LNCAP (cell line): Measurements from ENCODE around the gene OR6K2.

Source experiments
- TF ChIP-seq, protein P1 (sequence below): fragments of 450-650 bp; IDR thresholded peaks from 2 replicates; pipeline ENCODE4 v1.5.1; 2017; ENCODE audit warnings: mild to moderate bottlenecking

OR6K2 gene

DNA sequence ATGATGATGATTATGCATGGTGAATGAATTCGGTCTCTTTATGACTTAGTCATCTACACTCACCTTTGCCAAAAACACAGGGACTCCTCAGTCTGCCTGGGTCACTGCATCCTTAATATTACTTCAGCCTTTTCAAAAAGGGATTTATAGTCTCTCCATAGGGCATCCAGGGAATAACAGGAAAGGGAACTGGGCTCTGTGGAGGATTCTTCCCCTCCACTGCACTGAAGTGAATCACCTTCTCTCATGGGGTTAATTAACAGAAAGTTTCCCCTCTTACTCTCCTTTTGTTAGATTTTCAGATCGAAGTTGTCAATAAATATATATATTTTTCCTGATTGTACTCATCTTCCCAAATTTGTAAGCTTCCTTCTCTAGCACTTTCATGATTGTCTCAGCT lies 20.2 kb upstream of the OR6K2 start, which contains the start of gene OR6K3:
Gene OR6K3, minus strand, starts transcription at position 101 of the 400 bp plus-strand sequence. CDS start 2,605 bp downstream, outside the sequence.
- TF ChIP-seq, protein P1, sequence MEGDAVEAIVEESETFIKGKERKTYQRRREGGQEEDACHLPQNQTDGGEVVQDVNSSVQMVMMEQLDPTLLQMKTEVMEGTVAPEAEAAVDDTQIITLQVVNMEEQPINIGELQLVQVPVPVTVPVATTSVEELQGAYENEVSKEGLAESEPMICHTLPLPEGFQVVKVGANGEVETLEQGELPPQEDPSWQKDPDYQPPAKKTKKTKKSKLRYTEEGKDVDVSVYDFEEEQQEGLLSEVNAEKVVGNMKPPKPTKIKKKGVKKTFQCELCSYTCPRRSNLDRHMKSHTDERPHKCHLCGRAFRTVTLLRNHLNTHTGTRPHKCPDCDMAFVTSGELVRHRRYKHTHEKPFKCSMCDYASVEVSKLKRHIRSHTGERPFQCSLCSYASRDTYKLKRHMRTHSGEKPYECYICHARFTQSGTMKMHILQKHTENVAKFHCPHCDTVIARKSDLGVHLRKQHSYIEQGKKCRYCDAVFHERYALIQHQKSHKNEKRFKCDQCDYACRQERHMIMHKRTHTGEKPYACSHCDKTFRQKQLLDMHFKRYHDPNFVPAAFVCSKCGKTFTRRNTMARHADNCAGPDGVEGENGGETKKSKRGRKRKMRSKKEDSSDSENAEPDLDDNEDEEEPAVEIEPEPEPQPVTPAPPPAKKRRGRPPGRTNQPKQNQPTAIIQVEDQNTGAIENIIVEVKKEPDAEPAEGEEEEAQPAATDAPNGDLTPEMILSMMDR = no peak

GRCh38 chr1:158719664-158720063 lies 19.2 kb upstream of the OR6K2 start:
- TF ChIP-seq, protein P1 = no peak

DNA sequence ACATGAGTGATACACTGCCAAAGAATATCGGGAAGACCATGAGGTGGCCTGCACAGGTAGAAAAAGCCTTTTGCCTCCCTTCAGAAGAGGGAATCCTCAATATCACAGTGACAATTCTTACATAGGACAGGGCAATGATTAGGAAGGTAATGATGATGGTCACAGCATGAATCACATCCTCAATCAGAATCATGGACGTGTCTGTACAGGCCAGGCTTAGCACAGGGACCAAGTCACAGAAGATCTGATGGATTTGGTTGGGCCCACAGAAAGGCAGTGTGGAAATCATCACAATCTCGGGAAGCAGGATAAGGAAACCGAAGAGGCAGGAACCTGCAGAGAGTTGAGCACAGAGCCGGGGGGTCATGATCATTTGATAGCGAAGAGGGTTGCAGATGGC lies 16.9 kb upstream of the OR6K2 start:
- TF ChIP-seq, protein P1 = no peak

- TF ChIP-seq, protein P1 = no peak
Observed at GRCh38 chr1:158716335-158716734, 15.9 kb upstream of the OR6K2 start.

DNA sequence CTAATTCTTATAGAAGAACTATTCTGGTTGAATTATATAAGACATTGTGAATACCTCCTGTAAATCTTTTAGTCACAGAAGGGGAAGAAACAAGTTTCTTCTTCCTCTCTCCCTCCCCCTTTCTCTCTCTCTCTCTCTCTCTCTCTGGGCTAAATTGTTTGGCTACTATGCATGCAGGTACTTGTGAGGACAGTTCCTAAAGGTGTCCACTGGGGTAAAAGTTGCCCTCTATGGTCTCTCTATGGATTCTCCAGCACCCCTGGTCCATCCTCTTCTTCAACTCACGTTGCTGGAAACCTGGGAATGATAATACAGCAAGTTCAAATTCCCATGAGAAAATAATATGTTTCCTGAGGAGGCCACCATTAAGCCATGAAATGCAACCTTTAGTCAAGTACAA lies 14.3 kb upstream of the OR6K2 start:
- TF ChIP-seq, protein P1 = no peak

GRCh38 chr1:158711098-158711497 lies 10.6 kb upstream of the OR6K2 start:
- TF ChIP-seq, protein P1 = no peak

DNA sequence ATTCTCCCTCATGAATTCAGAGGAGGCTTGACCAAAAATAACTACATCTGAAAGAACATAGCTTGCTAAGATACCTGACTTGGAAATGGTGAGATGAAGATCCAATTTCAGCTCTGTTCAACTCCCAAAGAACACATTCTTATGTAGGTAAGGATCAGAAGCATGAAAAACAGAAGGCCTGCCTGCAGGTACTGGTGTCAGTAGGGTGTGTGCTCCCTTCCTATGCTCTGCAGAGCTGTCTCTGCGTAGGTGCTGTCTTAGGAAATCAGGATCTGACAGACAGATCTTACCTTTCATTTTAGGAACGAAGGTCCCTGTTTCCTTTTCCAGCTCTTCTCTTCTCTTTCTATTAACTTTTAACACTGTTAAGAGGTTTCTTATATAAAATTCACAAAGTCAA lies 5.6 kb upstream of the OR6K2 start:
- TF ChIP-seq, protein P1 = no peak

DNA sequence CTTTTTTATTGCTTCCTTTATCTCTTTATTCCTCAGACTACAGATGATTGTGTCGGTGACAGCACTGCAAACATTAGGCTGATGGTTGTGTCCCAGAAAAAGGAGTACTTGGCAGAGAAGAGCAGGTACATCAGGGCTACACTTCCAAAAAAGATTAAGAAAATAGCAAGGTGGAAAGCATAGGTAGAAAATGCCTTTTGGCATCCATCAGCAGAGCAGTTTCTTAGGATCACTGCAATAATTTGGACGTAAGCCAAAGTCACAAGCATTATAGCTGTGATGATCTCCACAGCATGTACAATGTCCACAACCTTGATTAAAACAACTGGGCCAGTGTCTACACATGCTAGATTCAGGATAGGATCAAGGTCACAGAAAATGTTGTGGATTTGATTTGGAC lies 5.9 kb downstream of the OR6K2 start:
- TF ChIP-seq, protein P1 = no peak
